ENCODE data around the gene FOXE1.

Gene FOXE1

GRCh38 chr9:97853056-97853843, at the start of gene FOXE1:
Gene FOXE1 (plus strand): TSS chr9:97853226. CDS start chr9:97853915, 689 bp downstream.
- no peak for DNase-seq

- no peak for DNase-seq
Measured at GRCh38 chr9:97804059-97804365, 49.0 kb upstream of the FOXE1 start.

GRCh38 chr9:97806721-97807120, 46.3 kb upstream of the FOXE1 start:
- no peak for DNase-seq

GRCh38 chr9:97807681-97808080, 45.3 kb upstream of the FOXE1 start:
- no peak for DNase-seq

- DNase-seq, result no peak
Measured at GRCh38 chr9:97808415-97808814, 44.6 kb upstream of the FOXE1 start.

GRCh38 chr9:97808972-97809371, 44.1 kb upstream of the FOXE1 start:
- no peak for DNase-seq

- no peak for DNase-seq
Measured at GRCh38 chr9:97809666-97810344, 43.2 kb upstream of the FOXE1 start.

GRCh38 chr9:97811533-97812246, 41.3 kb upstream of the FOXE1 start:
- DNase-seq, result no peak

GRCh38 chr9:97812247-97812543, 40.8 kb upstream of the FOXE1 start:
- no peak for DNase-seq

GRCh38 chr9:97813072-97813471, 40.0 kb upstream of the FOXE1 start:
- no peak for DNase-seq

- no peak for DNase-seq
Measured at GRCh38 chr9:97819735-97820134, 33.3 kb upstream of the FOXE1 start.

- DNase-seq, result no peak
Measured at GRCh38 chr9:97820373-97820772, 32.7 kb upstream of the FOXE1 start.

- DNase-seq, result peak; percentile 35
Measured at GRCh38 chr9:97830884-97831829, 21.9 kb upstream of the FOXE1 start.

- DNase-seq, result no peak
Measured at GRCh38 chr9:97831843-97832636, 21.0 kb upstream of the FOXE1 start.

GRCh38 chr9:97840521-97840920, 12.5 kb upstream of the FOXE1 start:
- no peak for DNase-seq

GRCh38 chr9:97842960-97843359, 10.1 kb upstream of the FOXE1 start:
- DNase-seq, result no peak

GRCh38 chr9:97845130-97845529, 7.9 kb upstream of the FOXE1 start:
- DNase-seq, result no peak

- DNase-seq, result no peak
Measured at GRCh38 chr9:97845763-97846162, 7.3 kb upstream of the FOXE1 start.

GRCh38 chr9:97846347-97846746, 6.7 kb upstream of the FOXE1 start:
- DNase-seq, result no peak

- DNase-seq, result no peak
Measured at GRCh38 chr9:97847474-97848214, 5.4 kb upstream of the FOXE1 start.

- no peak for DNase-seq
Measured at GRCh38 chr9:97848215-97848479, 4.9 kb upstream of the FOXE1 start.
